OCI-M1 (cell line): ENCODE data around the gene DOCK3.
"Not testable (repeated sequence)": the region's sequence is repeated elsewhere in the genome, so short reads cannot be mapped to it uniquely, and the experiment has no call there.

Experiments used
- DNase-seq: peaks from one replicate; lab custom pipeline; 2025; lab: John Stamatoyannopoulos, UW

The DOCK3 gene

GRCh38 chr3:50650018-50650417 lies 24.7 kb upstream of the DOCK3 start:
- DNase-seq, result no peak

GRCh38 chr3:50651445-50651844 lies 23.3 kb upstream of the DOCK3 start:
- no peak for DNase-seq

- no peak for DNase-seq
These were observed 22.7 kb upstream of the DOCK3 start for GRCh38 chr3:50651920-50652529.

GRCh38 chr3:50652709-50653108 lies 22.0 kb upstream of the DOCK3 start:
- peak; percentile 34 for DNase-seq

- no peak for DNase-seq
These were observed 20.7 kb upstream of the DOCK3 start for GRCh38 chr3:50653937-50654595.

- DNase-seq, result no peak
These were observed 19.5 kb upstream of the DOCK3 start for GRCh38 chr3:50655009-50655830.

- no peak for DNase-seq
These were observed 18.1 kb upstream of the DOCK3 start for GRCh38 chr3:50656417-50657195.

GRCh38 chr3:50657407-50657806 lies 17.3 kb upstream of the DOCK3 start:
- no peak for DNase-seq

- no peak for DNase-seq
These were observed 16.9 kb upstream of the DOCK3 start for GRCh38 chr3:50657816-50658215.

- no peak for DNase-seq
These were observed 16.3 kb upstream of the DOCK3 start for GRCh38 chr3:50658416-50658815.

- DNase-seq, result no peak
These were observed 15.9 kb upstream of the DOCK3 start for GRCh38 chr3:50658831-50659230.

- DNase-seq, result no peak
These were observed 14.3 kb upstream of the DOCK3 start for GRCh38 chr3:50660386-50660785.

- DNase-seq, result no peak
These were observed 13.3 kb upstream of the DOCK3 start for GRCh38 chr3:50661321-50661837.

GRCh38 chr3:50662408-50662807 lies 12.3 kb upstream of the DOCK3 start:
- no peak for DNase-seq

- peak; percentile 34 for DNase-seq
These were observed 9.5 kb upstream of the DOCK3 start for GRCh38 chr3:50665081-50665840.

- not testable (repeated sequence) for DNase-seq
These were observed 8.9 kb upstream of the DOCK3 start for GRCh38 chr3:50665841-50666115.

GRCh38 chr3:50666837-50667236 lies 7.9 kb upstream of the DOCK3 start:
- DNase-seq, result no peak

- DNase-seq, result peak; percentile 23
These were observed 3.4 kb upstream of the DOCK3 start for GRCh38 chr3:50671331-50671730.

- no peak for DNase-seq
These were observed 2.1 kb upstream of the DOCK3 start for GRCh38 chr3:50672656-50673055.

GRCh38 chr3:50673931-50674330 lies 796 bp upstream of the DOCK3 start:
- DNase-seq, result no peak

- DNase-seq, result no peak
These were observed 678 bp downstream of the DOCK3 start for GRCh38 chr3:50675179-50676030.
